Astrocyte of the cerebellum (primary cell): ENCODE data around the gene CCT5.

Experiments
- DNase-seq: peaks from one replicate; pipeline ENCODE4 v3.0.0-alpha.2; 2011; ENCODE audit warnings: low read depth
- H3K4me3 ChIP-seq: 2 replicates; pipeline ENCODE4 v1.5.1; 2011; ENCODE audit warnings: mild to moderate bottlenecking, low read depth, low read length, moderate library complexity
- CTCF ChIP-seq: IDR thresholded peaks from 2 replicates; pipeline ENCODE4 v1.5.1; 2012; ENCODE audit warnings: low read length, low read depth, moderate library complexity, mild to moderate bottlenecking; ENCODE audit errors: missing control alignments
- in situ Hi-C: cut with HindIII; loops from 2 replicates; pipeline ENCODE4 v1.10.0; 2017; ENCODE audit warnings: low sequenced_read_pairs

CCT5 gene

GRCh38 chr5:10262995-10263394, 12.9 kb downstream of the CCT5 start:
- no peak overlapping the region for H3K4me3 ChIP-seq
- DNase-seq, result no peak
- in situ Hi-C loops, result no loop called here
- TF ChIP-seq CTCF, result no peak

GRCh38 chr5:10264604-10265003, 14.5 kb downstream of the CCT5 start:
- no peak overlapping the region for H3K4me3 ChIP-seq
- no peak for TF ChIP-seq CTCF
- in situ Hi-C loops, result no loop called here
- DNase-seq, result no peak

- TF ChIP-seq CTCF, result no peak
- in situ Hi-C loops, result no loop called here
- no peak for DNase-seq
- H3K4me3 ChIP-seq, result no peak overlapping the region
Measured at GRCh38 chr5:10265245-10266109, 15.4 kb downstream of the CCT5 start.

- no peak for TF ChIP-seq CTCF
- in situ Hi-C loops, result no loop called here
- H3K4me3 ChIP-seq, result no peak overlapping the region
- DNase-seq, result no peak
Measured at GRCh38 chr5:10266137-10266536, 16.1 kb downstream of the CCT5 start.

GRCh38 chr5:10266839-10267238, 16.8 kb downstream of the CCT5 start:
- no peak overlapping the region for H3K4me3 ChIP-seq
- TF ChIP-seq CTCF, result no peak
- no peak for DNase-seq
- in situ Hi-C loops, result no loop called here

- in situ Hi-C loops, result no loop called here
- DNase-seq, result no peak
Measured at GRCh38 chr5:10268100-10268499, 18.0 kb downstream of the CCT5 start.

More at GRCh38 chr5:10268100-10268499, 18.0 kb downstream of the CCT5 start:
- H3K4me3 ChIP-seq, result no peak overlapping the region
- TF ChIP-seq CTCF, result no peak
